K562 (cell line): ENCODE measurements around the gene ELF5. TPM values are rescaled to one million over a fixed set of nuclear protein-coding genes. Genes with fewer than 3 reads are reported as not detected.

Experiments
- ARID1B ChIP-seq: fragments of 450-650 bp; IDR thresholded peaks from 2 replicates; pipeline ENCODE4 v1.6.1; 2016; ENCODE audit warnings: antibody characterized with exemption, mild to moderate bottlenecking, inconsistent platforms
- CBFA2T2 ChIP-seq: fragments of 450-650 bp; conservative IDR thresholded peaks from 2 replicates; pipeline ENCODE4 v1.6.1; 2017; ENCODE audit warnings: mild to moderate bottlenecking
- CREM ChIP-seq: IDR thresholded peaks from 2 replicates; pipeline ENCODE4 v1.6.1; 2014; ENCODE audit warnings: antibody characterized with exemption, low read depth
- ERF ChIP-seq: fragments of 450-650 bp; formaldehyde crosslinking; IDR thresholded peaks from 2 replicates; pipeline ENCODE4 v1.4.0; 2020; ENCODE audit warnings: mild to moderate bottlenecking, mixed read lengths
- HDAC3 ChIP-seq: fragments of 450-650 bp; IDR thresholded peaks from 2 replicates; pipeline ENCODE4 v1.6.1; 2018; ENCODE audit warnings: borderline replicate concordance, mild to moderate bottlenecking, moderate library complexity; ENCODE audit not compliant: partially characterized antibody
- KLF1 ChIP-seq: fragments of 450-650 bp; IDR thresholded peaks from 2 replicates; pipeline ENCODE4 v1.6.1; 2016; ENCODE audit warnings: missing genetic modification characterization, missing compliant biosample characterization
- KLF16 ChIP-seq: IDR thresholded peaks from 2 replicates; pipeline ENCODE4 v1.6.1; 2016; ENCODE audit warnings: antibody characterized with exemption
- MYC ChIP-seq, 2 experiments: fragments of 250-450 bp in 1 of 2; sonication (Bioruptor Pico) in 1 of 2; IDR thresholded peaks; 2 replicates each; pipeline versions ENCODE4 v1.5.1 to v1.6.1; 2012 to 2021; ENCODE audit warnings: low read depth in 2 of 2, borderline replicate concordance in 1 of 2, improper control_type of control experiment in 1 of 2, low read length in 1 of 2, mild to moderate bottlenecking in 1 of 2, moderate library complexity in 1 of 2
- MYNN ChIP-seq, 2 experiments: sonication (generic); formaldehyde crosslinking in 1 of 2; IDR thresholded peaks; 2 replicates each; pipeline versions ENCODE4 v1.5.0 to v1.6.1; 2016 to 2020; ENCODE audit warnings: antibody characterized with exemption in 1 of 2, missing genetic modification reagents in 1 of 2
- NR2C1 ChIP-seq, 2 experiments: fragments of 450-650 bp; IDR thresholded peaks; 2 replicates each; pipeline ENCODE4 v1.6.1; 2017; ENCODE audit warnings: mild to moderate bottlenecking in 2 of 2, antibody characterized with exemption in 1 of 2, inconsistent platforms in 1 of 2, missing compliant biosample characterization in 1 of 2, missing genetic modification characterization in 1 of 2
- RBFOX2 ChIP-seq: fragments of 200-400 bp; formaldehyde crosslinking; IDR thresholded peaks from 2 replicates; pipeline ENCODE4 v1.6.1; 2017; ENCODE audit warnings: low read depth, mild to moderate bottlenecking, low read length, moderate library complexity
- SMAD1 ChIP-seq: fragments of 150-350 bp; IDR thresholded peaks from 2 replicates; pipeline ENCODE4 v1.6.1; 2014; ENCODE audit warnings: low read length, low read depth; ENCODE audit not compliant: partially characterized antibody
- SMARCE1 ChIP-seq: fragments of 450-650 bp; IDR thresholded peaks from 2 replicates; pipeline ENCODE4 v1.7.1; 2016; ENCODE audit warnings: mild to moderate bottlenecking
- SNIP1 ChIP-seq: fragments of 450-650 bp; IDR thresholded peaks from 2 replicates; pipeline ENCODE4 v1.7.1; 2017; ENCODE audit warnings: low read depth, mild to moderate bottlenecking
- UBTF ChIP-seq, 2 experiments: IDR thresholded peaks; 2 replicates each; pipeline ENCODE4 v1.6.1; 2012; ENCODE audit warnings: improper control_type of control experiment in 2 of 2, low read depth in 2 of 2, low read length in 2 of 2, borderline replicate concordance in 1 of 2
- ZBTB17 ChIP-seq: fragments of 450-650 bp; formaldehyde crosslinking; IDR thresholded peaks from 2 replicates; pipeline ENCODE4 v1.4.0; 2020; ENCODE audit warnings: mild to moderate bottlenecking
- ZFP36 ChIP-seq: fragments of 150-350 bp; IDR thresholded peaks from 2 replicates; pipeline ENCODE4 v1.6.1; 2018; ENCODE audit warnings: low read length, low read depth; ENCODE audit not compliant: partially characterized antibody
- ZNF311 ChIP-seq: fragments of 250-450 bp; sonication (Bioruptor Pico); IDR thresholded peaks from 2 replicates; pipeline ENCODE4 v1.4.0; 2020; ENCODE audit warnings: mild to moderate bottlenecking, moderate library complexity
- ZNF764 ChIP-seq: fragments of 250-450 bp; sonication (Bioruptor Pico); IDR thresholded peaks from 2 replicates; pipeline ENCODE4 v1.4.0; 2020; ENCODE audit warnings: low read depth, mild to moderate bottlenecking, moderate library complexity
- ZNF79 ChIP-seq: fragments of 250-450 bp; sonication (Bioruptor Pico); IDR thresholded peaks from 2 replicates; pipeline ENCODE4 v1.4.0; 2020; ENCODE audit warnings: low read depth, mild to moderate bottlenecking, moderate library complexity
- polyA plus RNA-seq, 8 experiments: library from polyadenylated mRNA; depleted of rRNA in 4 of 8; stranded (reverse) in 5 of 8; unstranded in 3 of 8; fragments of >200 nt; fragmentation: Nextera tagmentation in 2 of 8; fragmentation: Illumina TruSeq in 1 of 8; extraction: Ambion mirVana in 2 of 8; extraction: Trizol in 1 of 8; gene quantifications; 2 replicates each; pipeline versions ENCODE4 v1.2.1 to v1.2.3, GENCODE V29; 2011 to 2014; ENCODE audit warnings: inconsistent platforms in 1 of 8, missing spikeins in 1 of 8
- total RNA-seq, 7 experiments: library from RNA; depleted of rRNA in 6 of 7; stranded (reverse); fragments of >200 nt in 6 of 7; fragmentation: Illumina TruSeq in 2 of 7; extraction: Trizol in 2 of 7; gene quantifications; 2 replicates each; pipeline versions ENCODE4 v1.2.1 to v1.2.3, GENCODE V29; 2011 to 2021; ENCODE audit warnings: low replicate concordance in 1 of 7
- TF ChIP-seq, protein P1 (sequence below): sonication (generic); formaldehyde crosslinking; IDR thresholded peaks from 2 replicates; pipeline ENCODE4 v1.8.1; 2022; ENCODE audit warnings: missing genetic modification reagents
- TF ChIP-seq, protein P2 (sequence below): fragments of 200-800 bp; sonication (Bioruptor generic); IDR thresholded peaks from 2 replicates; pipeline ENCODE4 v1.6.1; 2017; ENCODE audit warnings: missing genetic modification characterization, missing compliant biosample characterization
- TF ChIP-seq, protein P3 (sequence below): fragments of 250-450 bp; sonication (Bioruptor Pico); IDR thresholded peaks from 2 replicates; pipeline ENCODE4 v1.8.0; 2021; ENCODE audit warnings: moderate library complexity, mild to moderate bottlenecking, inconsistent platforms

ELF5 gene
- total and polyA plus RNA-seq, 9 of the 15 experiments (the other 6 are each of a cell fraction or from before 2014, with no cell fraction given): not detected

GRCh38 chr11:34464591-34465051, 49.0 kb downstream of the ELF5 start (continued):
- TF ChIP-seq MYC (IDR thresholded peaks at IDR 0.05; ENCODE audit: low read depth, low read length) (no peak), MYC (CRISPR knock-in tag; IDR thresholded peaks at IDR 0.05; ENCODE audit: borderline replicate concordance, low read depth) (no peak), ARID1B (peak; percentile 70), CREM (peak; percentile 73), ZNF311 (CRISPR knock-in tag) (peak; percentile 74), RBFOX2 (no peak), SMAD1 (no peak), ERF (CRISPR knock-in tag) (no peak), HDAC3 (no peak), SMARCE1 (peak; percentile 43; the same call in 1 of the 2 replicates), ZFP36 (no peak), MYNN (IDR thresholded peaks at IDR 0.05) (no peak), MYNN (CRISPR knock-in tag; IDR thresholded peaks at IDR 0.05) (no peak), ZNF764 (CRISPR knock-in tag) (no peak), KLF16 (0 out of 2 replicates have a peak, but pooled peaks have one; percentile 49), ZBTB17 (CRISPR knock-in tag) (no peak), UBTF (IDR thresholded peaks at IDR 0.05; ENCODE audit: borderline replicate concordance in 1 of 2, low read depth in 2 of 2, low read length in 2 of 2) (no peak), ZNF79 (no peak), KLF1 (tag) (no peak), SNIP1 (no peak), CBFA2T2 (peak; percentile 57), NR2C1 (IDR thresholded peaks at IDR 0.05) (no peak), NR2C1 (tag; IDR thresholded peaks at IDR 0.05) (no peak)
- TF ChIP-seq, protein P1, sequence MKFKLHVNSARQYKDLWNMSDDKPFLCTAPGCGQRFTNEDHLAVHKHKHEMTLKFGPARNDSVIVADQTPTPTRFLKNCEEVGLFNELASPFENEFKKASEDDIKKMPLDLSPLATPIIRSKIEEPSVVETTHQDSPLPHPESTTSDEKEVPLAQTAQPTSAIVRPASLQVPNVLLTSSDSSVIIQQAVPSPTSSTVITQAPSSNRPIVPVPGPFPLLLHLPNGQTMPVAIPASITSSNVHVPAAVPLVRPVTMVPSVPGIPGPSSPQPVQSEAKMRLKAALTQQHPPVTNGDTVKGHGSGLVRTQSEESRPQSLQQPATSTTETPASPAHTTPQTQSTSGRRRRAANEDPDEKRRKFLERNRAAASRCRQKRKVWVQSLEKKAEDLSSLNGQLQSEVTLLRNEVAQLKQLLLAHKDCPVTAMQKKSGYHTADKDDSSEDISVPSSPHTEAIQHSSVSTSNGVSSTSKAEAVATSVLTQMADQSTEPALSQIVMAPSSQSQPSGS (CRISPR knock-in tag): no peak
- TF ChIP-seq, protein P2, sequence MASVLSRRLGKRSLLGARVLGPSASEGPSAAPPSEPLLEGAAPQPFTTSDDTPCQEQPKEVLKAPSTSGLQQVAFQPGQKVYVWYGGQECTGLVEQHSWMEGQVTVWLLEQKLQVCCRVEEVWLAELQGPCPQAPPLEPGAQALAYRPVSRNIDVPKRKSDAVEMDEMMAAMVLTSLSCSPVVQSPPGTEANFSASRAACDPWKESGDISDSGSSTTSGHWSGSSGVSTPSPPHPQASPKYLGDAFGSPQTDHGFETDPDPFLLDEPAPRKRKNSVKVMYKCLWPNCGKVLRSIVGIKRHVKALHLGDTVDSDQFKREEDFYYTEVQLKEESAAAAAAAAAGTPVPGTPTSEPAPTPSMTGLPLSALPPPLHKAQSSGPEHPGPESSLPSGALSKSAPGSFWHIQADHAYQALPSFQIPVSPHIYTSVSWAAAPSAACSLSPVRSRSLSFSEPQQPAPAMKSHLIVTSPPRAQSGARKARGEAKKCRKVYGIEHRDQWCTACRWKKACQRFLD (CRISPR knock-in tag): peak; percentile 60
- TF ChIP-seq, protein P3, sequence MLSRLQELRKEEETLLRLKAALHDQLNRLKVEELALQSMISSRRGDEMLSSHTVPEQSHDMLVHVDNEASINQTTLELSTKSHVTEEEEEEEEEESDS (CRISPR knock-in tag): no peak
